Measurements from ENCODE around the gene MYL12A.

- TF ChIP-seq CTCF (IDR thresholded peaks at IDR 0.05; ENCODE audit: extremely low read depth in 1 of 2, insufficient read depth in 1 of 2, low read depth in 1 of 2, low read length in 2 of 2) (no peak), POLR2A (IDR thresholded peaks at IDR 0.05; ENCODE audit: low read depth, low read length) (no peak), MAX (IDR thresholded peaks at IDR 0.05; ENCODE audit: insufficient read depth, insufficient read length) (no peak), EZH2 (IDR thresholded peaks at IDR 0.05; ENCODE audit: borderline replicate concordance, low read depth, low read length, severe bottlenecking) (no peak), POLR2AphosphoS5 (IDR thresholded peaks at IDR 0.05; ENCODE audit: insufficient read depth, low read depth, low read length) (no peak), MYC (IDR thresholded peaks at IDR 0.05; ENCODE audit: low read depth, low read length) (no peak)
Measured at GRCh38 chr18:3269241-3269913, 21.8 kb downstream of the MYL12A start.
